Muscle of leg (tissue), 16 donors: ENCODE data around the gene PRDM9. TPM values are rescaled to one million over a fixed set of nuclear protein-coding genes. Genes with fewer than 3 reads are reported as not detected.

Experiments
- DNase-seq: peaks from one replicate; pipeline ENCODE4 v3.0.0; 2013
- H3K27ac ChIP-seq: one replicate; pipeline ENCODE4 v1.5.1; 2013; ENCODE audit warnings: mild to moderate bottlenecking, low read length, control low read depth
- H3K27me3 ChIP-seq: one replicate; pipeline ENCODE4 v1.6.1; 2013; ENCODE audit warnings: low read length; ENCODE audit not compliant: control insufficient read depth, insufficient read depth
- H3K36me3 ChIP-seq: one replicate; pipeline ENCODE4 v1.6.1; 2013; ENCODE audit warnings: low read length; ENCODE audit not compliant: control insufficient read depth, insufficient read depth
- H3K4me1 ChIP-seq: one replicate; pipeline ENCODE4 v1.6.1; 2013; ENCODE audit warnings: low read length; ENCODE audit not compliant: control insufficient read depth, insufficient read depth
- H3K4me3 ChIP-seq: one replicate; pipeline ENCODE4 v1.5.1; 2013; ENCODE audit warnings: low read length, control low read depth
- H3K9me3 ChIP-seq: replicated peaks from 2 replicates; pipeline ENCODE4 v1.6.1; 2013; ENCODE audit warnings: low read depth, low read length; ENCODE audit not compliant: control insufficient read depth
- WGBS: methylation state at CpG from one replicate; pipeline ENCODE4 v1.1.5; 2013; ENCODE audit warnings: missing lambda C conversion rate; ENCODE audit not compliant: insufficient coverage; 5-methylcytosine and 5-hydroxymethylcytosine counted together
- long read RNA-seq, 11 donors: transcript quantifications; one replicate each; lab custom pipeline, GENCODE V29; 2026
- polyA plus RNA-seq, 8 donors: library from polyadenylated mRNA; unstranded; fragments of 120-200 nt; gene quantifications; one replicate each; pipeline versions ENCODE4 v1.2.1 to v1.2.3, GENCODE V29; 2013; ENCODE audit warnings: inconsistent platforms in 1 of 8, low replicate concordance in 1 of 8; ENCODE audit not compliant: insufficient read length in 8 of 8, insufficient read depth in 1 of 8
- total RNA-seq: library from RNA; stranded (reverse); fragments of 120-200 nt; gene quantifications from one replicate; pipeline ENCODE4 v1.2.4, GENCODE V29; 2013

The PRDM9 gene
- not detected for total RNA-seq
- polyA plus RNA-seq: under 1 TPM in 1 of 8 donors, not detected in 7; 0.04 TPM
- long read RNA-seq, donor 1: 0 reads
- long read RNA-seq, donor 2: 0 reads
- long read RNA-seq, donor 3: 0 reads
- long read RNA-seq, donor 4: 0 reads
- long read RNA-seq, donor 5: 0 reads
- long read RNA-seq, donor 6: 0 reads
- long read RNA-seq, donor 7: 0 reads
- long read RNA-seq, donor 8: 0 reads
- long read RNA-seq, donor 9: 0 reads
- long read RNA-seq, donor 10: 0 reads
- long read RNA-seq, donor 11: 0 reads

DNA sequence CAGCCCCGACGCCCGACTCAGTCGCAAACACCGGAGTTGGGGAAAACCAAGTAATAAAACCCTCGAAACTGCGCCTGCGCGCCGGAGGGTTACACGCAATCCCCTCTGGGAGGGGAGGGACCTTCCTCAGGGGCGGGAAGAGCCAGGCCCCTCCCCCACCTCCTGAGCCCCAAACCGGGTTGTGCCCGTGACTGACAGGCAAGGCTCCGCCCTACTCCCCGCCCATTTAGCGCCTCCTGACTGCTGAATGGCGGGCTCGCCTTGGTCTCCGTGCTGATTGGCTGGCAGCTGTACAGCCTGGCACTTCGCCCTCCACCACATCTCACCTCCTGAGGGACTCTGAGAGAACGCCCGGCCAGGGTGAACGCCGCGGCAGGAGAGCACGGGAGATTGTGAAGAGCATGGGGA, at the start of gene PRDM9:
TSS of gene PRDM9 (plus strand) at position 332 of the 408 bp plus-strand sequence. CDS start 1,425 bp downstream, outside the sequence.
- peak; percentile 38 for DNase-seq
- Histone ChIP-seq H3K36me3 (no peaks in the 10 kb centered on the region), H3K4me1 (no peaks in the 10 kb centered on the region), H3K27me3 (no peaks in the 10 kb centered on the region), H3K4me3 (peak within 1 kb of the TSS; percentile 13), H3K9me3 (peaks cover 2% of the 10 kb centered on the region), H3K27ac (no peak within 1 kb of the TSS)
- 67% methylated on average over 4 of the region's 27 CpGs for WGBS

DNA sequence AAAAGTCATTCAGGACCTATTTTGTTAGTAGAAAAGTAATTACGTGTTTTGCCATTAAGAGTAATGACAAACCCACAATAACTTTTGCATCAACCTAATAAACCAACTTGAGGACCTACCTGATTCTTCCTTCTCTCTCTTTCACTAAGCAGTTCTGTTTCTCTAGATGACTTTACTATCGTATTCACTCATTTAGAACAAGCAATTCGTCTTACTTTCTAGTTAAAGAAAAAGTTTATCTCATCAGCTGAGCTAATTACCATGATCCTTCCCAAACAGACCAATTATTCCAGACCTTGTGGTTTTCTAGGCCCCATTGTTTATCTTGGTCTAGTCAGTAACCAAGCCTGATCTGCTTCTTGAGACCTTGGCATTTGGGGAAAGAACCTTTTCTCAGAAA, 49.6 kb upstream of the PRDM9 start:
- WGBS: 82% methylated on average over 2 of the region's 3 CpGs
- Histone ChIP-seq H3K27me3 (no peaks in the 10 kb centered on the region), H3K9me3 (no peaks in the 10 kb centered on the region), H3K36me3 (no peaks in the 10 kb centered on the region), H3K4me1 (no peaks in the 10 kb centered on the region), H3K4me3 (no peak overlapping the region), H3K27ac (no peak overlapping the region)
- DNase-seq: no peak

DNA sequence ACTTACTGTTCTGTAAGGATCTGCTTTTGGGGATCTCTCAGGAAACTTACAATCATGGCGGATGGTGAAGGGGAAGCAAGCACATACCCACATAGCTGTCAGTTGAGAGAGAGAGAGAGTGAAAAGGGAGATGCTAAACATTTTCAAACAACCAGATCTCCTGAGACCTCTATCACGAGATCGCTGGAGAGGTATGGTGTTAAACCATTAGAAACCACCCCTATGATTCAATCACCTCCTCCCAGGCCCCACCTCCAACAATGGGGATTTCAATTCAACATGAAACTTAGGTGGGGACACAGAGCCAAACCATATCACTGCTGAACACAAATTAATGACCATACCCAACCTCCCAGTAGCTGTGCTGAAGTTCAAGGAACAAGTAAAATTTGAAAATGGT, 48.2 kb upstream of the PRDM9 start:
- WGBS: no CpG with 5 or more reads among the region's 3 CpGs
- Histone ChIP-seq H3K9me3 (no peaks in the 10 kb centered on the region), H3K4me3 (no peak overlapping the region), H3K4me1 (no peaks in the 10 kb centered on the region), H3K27ac (no peak overlapping the region), H3K36me3 (no peaks in the 10 kb centered on the region), H3K27me3 (no peaks in the 10 kb centered on the region)
- DNase-seq: no peak

DNA sequence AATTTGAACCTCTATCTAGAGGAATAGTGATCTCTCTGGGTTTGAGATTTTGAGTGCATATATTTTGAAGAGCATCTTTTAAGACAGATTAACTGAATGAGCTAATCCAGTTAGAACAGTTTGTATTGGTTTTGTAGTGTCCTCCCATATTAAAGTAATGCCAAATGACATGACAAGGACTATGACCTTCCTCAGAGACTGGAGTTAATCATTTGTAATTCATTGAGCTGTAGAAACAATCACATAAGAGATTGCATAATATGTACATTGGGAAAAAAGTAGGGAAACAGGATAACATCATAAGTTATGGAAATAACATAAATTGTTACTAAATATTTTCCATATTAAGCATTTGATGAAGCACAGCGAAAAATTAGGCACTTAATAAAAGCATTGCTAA, 45.8 kb upstream of the PRDM9 start:
- no peak for DNase-seq
- H3K36me3 ChIP-seq: no peaks in the 10 kb centered on the region
- H3K9me3 ChIP-seq: peaks cover 4% of the 10 kb centered on the region
- H3K4me1 ChIP-seq: no peaks in the 10 kb centered on the region
- WGBS: no CpG with 5 or more reads among the region's 1 CpG
- no peak overlapping the region for H3K4me3 ChIP-seq
- H3K27me3 ChIP-seq: no peaks in the 10 kb centered on the region
- H3K27ac ChIP-seq: no peak overlapping the region

DNA sequence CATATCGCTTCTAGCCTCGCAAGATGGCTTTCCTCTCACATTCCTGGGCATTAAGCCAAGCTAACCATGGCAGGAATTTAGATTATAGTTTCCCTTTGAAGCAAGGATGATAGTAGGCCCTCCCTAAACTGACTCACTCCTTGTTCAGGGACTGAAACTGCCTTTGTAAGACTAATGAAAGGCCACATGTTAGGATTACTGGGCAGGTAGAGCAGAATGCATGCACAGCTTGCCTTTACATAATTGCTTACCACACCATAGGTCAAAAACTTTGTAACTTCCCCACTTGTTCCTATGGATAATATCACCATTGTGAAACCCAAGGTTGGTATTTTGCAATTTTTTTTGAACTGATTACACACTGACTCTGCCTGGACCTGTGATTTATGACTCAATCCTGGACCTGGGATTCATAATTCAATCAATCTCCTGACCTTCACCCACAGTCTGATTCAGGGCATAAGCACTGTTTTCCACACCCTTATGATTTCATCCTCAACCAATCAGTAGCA, 41.0 kb upstream of the PRDM9 start:
- Histone ChIP-seq H3K36me3 (no peaks in the 10 kb centered on the region), H3K27ac (no peak overlapping the region), H3K27me3 (no peaks in the 10 kb centered on the region), H3K4me3 (no peak overlapping the region), H3K9me3 (peaks cover 8% of the 10 kb centered on the region), H3K4me1 (no peaks in the 10 kb centered on the region)
- no CpG with 5 or more reads among the region's 2 CpGs for WGBS
- no peak for DNase-seq

DNA sequence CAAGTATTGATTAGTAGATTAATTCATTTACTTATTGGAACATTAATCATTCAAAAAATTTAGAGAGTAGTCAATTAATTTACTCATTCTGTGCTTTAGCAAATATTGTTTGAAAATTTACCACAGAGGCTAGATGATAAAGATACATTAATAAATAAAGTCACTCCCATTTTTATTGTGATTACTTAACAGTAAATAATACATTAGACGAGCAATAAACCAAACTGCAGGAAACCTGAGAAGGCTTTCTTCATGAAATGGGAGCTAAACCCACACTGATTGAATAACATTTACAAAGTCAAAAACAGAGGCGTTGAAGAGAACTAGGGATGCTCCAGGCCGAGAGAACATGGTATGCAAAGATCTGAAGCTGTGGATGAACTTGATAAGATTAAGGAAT, 38.8 kb upstream of the PRDM9 start:
- H3K36me3 ChIP-seq: no peaks in the 10 kb centered on the region

DNA sequence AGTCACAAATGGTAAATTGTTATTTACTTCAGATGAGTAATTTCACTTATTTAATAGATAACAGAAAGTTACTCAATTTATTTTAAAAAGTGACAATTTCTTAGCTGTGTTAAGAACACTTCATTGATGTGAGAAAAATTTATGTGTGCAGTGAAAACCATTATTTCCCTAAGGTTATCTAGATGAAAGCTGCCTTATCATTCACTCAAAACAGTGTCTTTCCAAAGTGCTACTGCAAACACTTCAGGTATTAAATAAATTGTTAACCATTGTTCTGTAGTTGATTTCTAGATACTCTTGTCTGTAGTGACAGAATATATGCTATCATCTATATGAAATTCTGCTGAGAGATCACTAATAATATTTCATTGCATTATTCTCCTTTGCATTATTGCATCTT, 33.5 kb upstream of the PRDM9 start:
- Histone ChIP-seq H3K27ac (no peak overlapping the region), H3K4me3 (no peak overlapping the region), H3K4me1 (no peaks in the 10 kb centered on the region), H3K27me3 (no peaks in the 10 kb centered on the region), H3K9me3 (no peaks in the 10 kb centered on the region), H3K36me3 (no peaks in the 10 kb centered on the region)
- no peak for DNase-seq

More for the DNA sequence above, 38.8 kb upstream of the PRDM9 start:
- DNase-seq: no peak
- WGBS: 83% methylated on average over 1 of the region's 3 CpGs
- no peak overlapping the region for H3K27ac ChIP-seq
- peaks cover 8% of the 10 kb centered on the region for H3K9me3 ChIP-seq
- H3K27me3 ChIP-seq: no peaks in the 10 kb centered on the region
- H3K4me3 ChIP-seq: no peak overlapping the region
- no peaks in the 10 kb centered on the region for H3K4me1 ChIP-seq

DNA sequence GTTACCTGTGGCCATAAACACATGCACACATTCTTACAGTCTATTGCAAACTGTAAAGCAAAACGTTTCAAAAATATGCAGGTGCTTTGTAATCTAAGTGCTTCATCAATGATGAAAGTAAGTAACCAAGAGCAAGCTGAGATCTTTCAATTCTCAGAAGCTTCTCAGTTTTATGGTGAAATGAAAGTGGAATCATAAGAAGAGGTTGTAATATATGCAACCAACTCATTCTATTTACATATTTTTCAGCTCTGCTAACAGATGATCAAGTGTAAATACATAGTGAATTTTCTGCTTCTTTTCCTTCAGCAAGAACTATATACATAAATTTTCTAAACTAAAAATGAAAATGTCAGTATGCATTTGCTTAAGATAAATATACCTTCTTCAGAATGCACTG, 33.1 kb upstream of the PRDM9 start:
- H3K4me3 ChIP-seq: no peak overlapping the region
- no peaks in the 10 kb centered on the region for H3K36me3 ChIP-seq
- H3K9me3 ChIP-seq: no peaks in the 10 kb centered on the region
- no peak for DNase-seq
- WGBS: no CpG with 5 or more reads among the region's 1 CpG
- H3K27me3 ChIP-seq: no peaks in the 10 kb centered on the region
- no peak overlapping the region for H3K27ac ChIP-seq
- H3K4me1 ChIP-seq: no peaks in the 10 kb centered on the region

DNA sequence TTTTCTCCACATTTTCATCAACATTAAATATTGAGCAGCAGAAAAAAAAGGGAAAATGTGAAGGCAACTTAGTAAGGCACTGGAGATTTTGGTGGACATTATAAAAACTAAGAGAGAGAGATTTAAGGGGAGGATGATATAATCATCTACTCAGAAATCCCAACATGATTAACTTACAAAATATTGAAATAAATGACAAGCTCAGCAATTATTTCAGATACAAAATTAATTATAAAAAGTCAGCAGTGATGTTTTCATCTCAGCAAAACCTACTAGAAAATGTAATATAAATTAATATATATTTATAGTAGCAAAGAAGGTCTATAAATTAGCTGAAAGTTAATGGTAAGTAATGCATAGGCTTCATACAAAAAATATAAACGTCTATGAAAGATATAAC, 30.8 kb upstream of the PRDM9 start:
- no peaks in the 10 kb centered on the region for H3K36me3 ChIP-seq
- H3K4me3 ChIP-seq: no peak overlapping the region
- DNase-seq: no peak
- H3K4me1 ChIP-seq: no peaks in the 10 kb centered on the region
- H3K27me3 ChIP-seq: no peaks in the 10 kb centered on the region
- H3K9me3 ChIP-seq: no peaks in the 10 kb centered on the region
- no CpG with 5 or more reads among the region's 1 CpG for WGBS
- no peak overlapping the region for H3K27ac ChIP-seq

DNA sequence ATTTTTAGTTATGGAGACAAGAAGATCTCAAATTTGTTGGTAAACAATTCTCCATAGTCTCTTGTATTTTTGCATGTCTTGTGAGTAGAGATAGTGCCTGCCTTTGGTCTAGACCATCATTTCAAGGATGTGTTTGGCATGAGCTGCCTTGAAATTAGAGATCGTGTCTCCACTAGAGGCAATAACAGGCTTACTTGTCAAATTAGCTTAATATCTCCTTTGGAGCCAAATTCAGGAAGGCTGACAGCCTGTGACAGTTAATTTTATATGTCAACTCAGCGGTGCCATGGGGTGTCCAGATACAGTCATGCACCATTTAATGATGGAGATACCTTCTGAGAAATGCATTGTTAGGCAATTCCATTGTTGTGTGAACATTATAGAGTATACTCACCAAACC, 24.8 kb upstream of the PRDM9 start:
- WGBS: no CpG with 5 or more reads among the region's 2 CpGs
- DNase-seq: no peak
- no peaks in the 10 kb centered on the region for H3K27me3 ChIP-seq
- no peaks in the 10 kb centered on the region for H3K36me3 ChIP-seq
- no peaks in the 10 kb centered on the region for H3K4me1 ChIP-seq
- no peak overlapping the region for H3K4me3 ChIP-seq
- no peaks in the 10 kb centered on the region for H3K9me3 ChIP-seq
- H3K27ac ChIP-seq: no peak overlapping the region

DNA sequence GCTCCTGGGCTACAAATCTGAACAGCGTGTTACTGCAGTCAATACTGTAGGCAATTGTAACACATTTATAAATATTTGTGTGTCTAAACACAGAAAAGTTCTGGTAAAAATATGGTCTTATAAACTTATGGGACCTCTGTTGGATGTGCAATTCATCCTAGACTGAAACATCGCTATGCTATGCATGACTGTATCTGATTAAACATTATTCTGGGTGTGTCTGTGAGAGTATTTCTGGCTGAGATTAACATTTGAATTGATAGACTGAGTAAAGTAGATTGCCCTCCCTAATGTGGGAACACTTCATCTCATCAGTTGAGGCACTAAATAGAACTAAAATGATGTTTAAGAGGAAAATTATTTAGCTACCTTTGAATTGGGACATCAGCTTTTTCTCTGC, 24.3 kb upstream of the PRDM9 start:
- Histone ChIP-seq H3K36me3 (no peaks in the 10 kb centered on the region), H3K27ac (no peak overlapping the region), H3K4me3 (no peak overlapping the region), H3K27me3 (no peaks in the 10 kb centered on the region), H3K9me3 (no peaks in the 10 kb centered on the region), H3K4me1 (no peaks in the 10 kb centered on the region)
- WGBS: no CpG with 5 or more reads among the region's 2 CpGs
- DNase-seq: no peak
